ENCODE measurements around the gene CRYGN.

The CRYGN gene

GRCh38 chr7:151406886-151407583 lies 32.9 kb downstream of the CRYGN start:
- DNase-seq (ENCODE audit: low spot score): no peak

- no peak for DNase-seq (ENCODE audit: low spot score)
Measured at GRCh38 chr7:151406051-151406875, 33.7 kb downstream of the CRYGN start.

GRCh38 chr7:151405588-151405987 lies 34.4 kb downstream of the CRYGN start:
- DNase-seq (ENCODE audit: low spot score): no peak

- DNase-seq (ENCODE audit: low spot score): no peak
Measured at GRCh38 chr7:151405056-151405455, 34.9 kb downstream of the CRYGN start.

GRCh38 chr7:151404216-151405011 lies 35.5 kb downstream of the CRYGN start:
- DNase-seq (ENCODE audit: low spot score): peak; percentile 20

- DNase-seq (ENCODE audit: low spot score): no peak
Measured at GRCh38 chr7:151403764-151404163, 36.2 kb downstream of the CRYGN start.

GRCh38 chr7:151402029-151402835 lies 37.7 kb downstream of the CRYGN start:
- no peak for DNase-seq (ENCODE audit: low spot score)

GRCh38 chr7:151400626-151401315 lies 39.2 kb downstream of the CRYGN start:
- DNase-seq (ENCODE audit: low spot score): peak; percentile 20

- DNase-seq (ENCODE audit: low spot score): no peak
Measured at GRCh38 chr7:151399906-151400305, 40.0 kb downstream of the CRYGN start.

- DNase-seq (ENCODE audit: low spot score): no peak
Measured at GRCh38 chr7:151399305-151399601, 40.7 kb downstream of the CRYGN start.

- no peak for DNase-seq (ENCODE audit: low spot score)
Measured at GRCh38 chr7:151398446-151399304, 41.3 kb downstream of the CRYGN start.

- no peak for DNase-seq (ENCODE audit: low spot score)
Measured at GRCh38 chr7:151397026-151397425, 42.9 kb downstream of the CRYGN start.

- no peak for DNase-seq (ENCODE audit: low spot score)
Measured at GRCh38 chr7:151396328-151396970, 43.5 kb downstream of the CRYGN start.

- DNase-seq (ENCODE audit: low spot score): no peak
Measured at GRCh38 chr7:151395036-151395367, 44.9 kb downstream of the CRYGN start.

- no peak for DNase-seq (ENCODE audit: low spot score)
Measured at GRCh38 chr7:151394076-151395035, 45.6 kb downstream of the CRYGN start.

GRCh38 chr7:151393031-151393977 lies 46.6 kb downstream of the CRYGN start:
- DNase-seq (ENCODE audit: low spot score): no peak

GRCh38 chr7:151392426-151392825 lies 47.5 kb downstream of the CRYGN start:
- no peak for DNase-seq (ENCODE audit: low spot score)

- DNase-seq (ENCODE audit: low spot score): no peak
Measured at GRCh38 chr7:151392002-151392401, 47.9 kb downstream of the CRYGN start.
